B cell (primary cell): ENCODE results near the gene PPAN. TPM values are rescaled to one million over a fixed set of nuclear protein-coding genes. Genes with fewer than 3 reads are reported as not detected.

Source experiments
- ATAC-seq: fragments of 200-7000 bp; cut with Tn5 transposase; one replicate; pipeline ENCODE4 v1.10.0; 2021; ENCODE audit warnings: low read depth, mild to moderate bottlenecking, moderate number of reproducible peaks, moderate library complexity
- CTCF ChIA-PET: fragments of 350-600 bp; sonication (Branson Sonifier 250); formaldehyde crosslinking; loops from one replicate; lab custom pipeline; 2021; ENCODE audit warnings: antibody characterized with exemption, inconsistent platforms; lab: Charles Lee
- POLR2A ChIA-PET: fragments of 350-600 bp; sonication (Branson Sonifier 250); formaldehyde crosslinking; loops from one replicate; lab custom pipeline; 2021; ENCODE audit warnings: antibody characterized with exemption; lab: Charles Lee
- DNase-seq: peaks from one replicate; pipeline ENCODE4 v3.0.0; 2013
- H2AFZ ChIP-seq: 2 replicates; pipeline ENCODE4 v1.6.1; 2012; ENCODE audit warnings: mild to moderate bottlenecking, low read depth, low read length; ENCODE audit not compliant: insufficient read depth, poor library complexity, severe bottlenecking
- H3K27ac ChIP-seq, 2 donors: 1 replicate in 1 of 2; 2 replicates in 1 of 2; pipeline ENCODE4 v1.5.1; 2012 to 2013; ENCODE audit warnings: low read length in 2 of 2, mild to moderate bottlenecking in 2 of 2, moderate library complexity in 1 of 2
- H3K27me3 ChIP-seq, 4 experiments: fragments of 200-600 bp in 1 of 4; sonication (generic) in 1 of 4; replicated peaks in 1 of 4; 1 replicate in 2 of 4; 2 replicates in 2 of 4; pipeline versions ENCODE4 v1.6.1 to v1.7.0; 2013 to 2016; ENCODE audit warnings: low read length in 3 of 4, mild to moderate bottlenecking in 2 of 4, mixed read lengths in 1 of 4, moderate library complexity in 1 of 4; ENCODE audit not compliant: insufficient read depth in 4 of 4, control insufficient read depth in 3 of 4; ENCODE audit errors: control extremely low read depth in 1 of 4
- H3K36me3 ChIP-seq, 2 experiments: replicated peaks in 1 of 2; 1 replicate in 1 of 2; 2 replicates in 1 of 2; pipeline versions ENCODE4 v1.6.1 to v1.7.1; 2013; ENCODE audit warnings: low read length in 1 of 2; ENCODE audit not compliant: insufficient read depth in 2 of 2, control insufficient read depth in 1 of 2; ENCODE audit errors: control extremely low read depth in 1 of 2, extremely low read depth in 1 of 2
- H3K4me1 ChIP-seq, 2 donors: fragments of 200-600 bp in 1 of 2; sonication (generic) in 1 of 2; 1 replicate in 1 of 2; 2 replicates in 1 of 2; pipeline versions ENCODE4 v1.5.1 to v1.6.1; 2013 to 2017; ENCODE audit warnings: low read length in 2 of 2; ENCODE audit not compliant: control insufficient read depth in 2 of 2, insufficient read depth in 2 of 2
- H3K4me2 ChIP-seq: replicated peaks from 2 replicates; pipeline ENCODE3; 2012; ENCODE audit warnings: mild to moderate bottlenecking, low read depth, low read length; ENCODE audit not compliant: poor library complexity, severe bottlenecking
- H3K4me3 ChIP-seq, 5 experiments: fragments of 200-600 bp in 1 of 5; sonication (generic) in 1 of 5; 1 replicate in 3 of 5; 2 replicates in 2 of 5; pipeline versions ENCODE4 v1.5.1 to v1.7.0; 2011 to 2016; ENCODE audit warnings: low read length in 4 of 5, mild to moderate bottlenecking in 4 of 5, low read depth in 2 of 5, control low read depth in 1 of 5, moderate library complexity in 1 of 5; ENCODE audit not compliant: insufficient read depth in 1 of 5; ENCODE audit errors: control extremely low read depth in 1 of 5, extremely low read depth in 1 of 5
- H3K79me2 ChIP-seq: fragments of 200-600 bp; sonication (generic); one replicate; pipeline ENCODE4 v1.6.0; 2016; ENCODE audit warnings: low read length; ENCODE audit not compliant: control insufficient read depth, insufficient read depth
- H3K9ac ChIP-seq: fragments of 200-600 bp; sonication (generic); 2 replicates; pipeline ENCODE4 v1.6.1; 2017; ENCODE audit warnings: mild to moderate bottlenecking, low read length, moderate library complexity
- H3K9me3 ChIP-seq, 3 donors: one replicate each; pipeline versions ENCODE4 v1.6.1 to v1.7.1; 2013; ENCODE audit warnings: low read length in 2 of 3; ENCODE audit not compliant: control insufficient read depth in 2 of 3, insufficient read depth in 1 of 3; ENCODE audit errors: control extremely low read depth in 1 of 3
- H4K20me1 ChIP-seq: 2 replicates; pipeline ENCODE4 v1.6.0; 2012; ENCODE audit warnings: mild to moderate bottlenecking, low read length; ENCODE audit not compliant: insufficient read depth, control insufficient read depth, poor library complexity, severe bottlenecking
- H3K27ac Mint-ChIP-seq: one replicate; pipeline ENCODE4 v1.8.0; 2021; ENCODE audit warnings: mixed read lengths
- H3K27me3 Mint-ChIP-seq: one replicate; pipeline ENCODE4 v1.8.0; 2021; ENCODE audit warnings: mixed read lengths
- H3K4me1 Mint-ChIP-seq: one replicate; pipeline ENCODE4 v1.8.0; 2021; ENCODE audit warnings: mixed read lengths
- H3K4me3 Mint-ChIP-seq: one replicate; pipeline ENCODE4 v1.8.0; 2021; ENCODE audit warnings: mixed read lengths
- H3K9me3 Mint-ChIP-seq: one replicate; pipeline ENCODE4 v1.8.0; 2022; ENCODE audit warnings: mixed read lengths; ENCODE audit not compliant: insufficient read depth
- EZH2 ChIP-seq: IDR thresholded peaks from 2 replicates; pipeline ENCODE4 v1.6.1; 2012; ENCODE audit warnings: borderline replicate concordance, low read depth, mild to moderate bottlenecking, moderate library complexity, low read length; ENCODE audit not compliant: insufficient read depth, poor library complexity, severe bottlenecking
- WGBS: methylation state at CpG from one replicate; pipeline ENCODE4 v1.1.5; 2013; ENCODE audit warnings: missing lambda C conversion rate; ENCODE audit not compliant: insufficient coverage; 5-methylcytosine and 5-hydroxymethylcytosine counted together
- intact Hi-C: fragments of 100-400 bp; cut with micrococcal nuclease; formaldehyde crosslinking; loops from one replicate; pipeline ENCODE4 v1.10.0; 2022
- polyA plus RNA-seq: library from polyadenylated mRNA; depleted of rRNA; stranded (reverse); fragments of >200 nt; gene quantifications from 2 replicates; pipeline ENCODE4 v1.2.3, GENCODE V29; 2012
- total RNA-seq, 2 donors: library from RNA; stranded (reverse); fragments of 120-200 nt in 1 of 2; gene quantifications; 1 replicate in 1 of 2; 2 replicates in 1 of 2; pipeline versions ENCODE4 v1.2.3 to v1.2.4, GENCODE V29; 2013 to 2022
- TF ChIP-seq, protein P1 (sequence below): fragments of 200-600 bp; IDR thresholded peaks from one replicate; pipeline ENCODE4 v1.8.0; 2022; ENCODE audit warnings: antibody characterized with exemption, mild to moderate bottlenecking

Gene PPAN
- total and polyA plus RNA-seq, 2 donors (not counting 1 experiment from before 2014, with no cell fraction given), result 42.2 to 88.0 TPM

DNA sequence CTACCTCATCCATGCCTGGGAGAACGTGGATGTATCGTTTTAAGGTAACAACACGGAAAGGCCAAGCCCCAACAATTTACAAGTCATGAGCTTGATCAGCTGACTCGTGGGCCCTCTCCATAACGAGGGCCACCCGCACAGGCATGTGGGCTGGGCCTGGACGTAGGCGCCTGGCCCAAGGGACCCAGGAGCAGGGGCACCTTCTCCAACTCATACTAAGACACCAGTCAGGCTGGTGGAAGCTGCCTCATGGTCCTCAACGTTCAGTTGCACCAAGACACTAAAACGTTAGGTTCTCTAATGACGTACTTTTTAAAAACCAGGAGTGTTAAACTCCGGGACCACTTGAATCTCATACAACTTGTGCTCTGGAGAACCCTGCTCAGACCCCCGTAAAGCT, 35.3 kb downstream of the PPAN start:
- DNase-seq (no peak), ATAC-seq (no peak)
- Mint-ChIP-seq H3K4me1 (no peaks in the 10 kb centered on the region), H3K27me3 (no peaks in the 10 kb centered on the region), H3K9me3 (no peaks in the 10 kb centered on the region), H3K4me3 (no peak overlapping the region), H3K27ac (no peak overlapping the region)
- intact Hi-C loops, result no loop called here
- CTCF ChIA-PET, result no interaction called here
- H2AFZ ChIP-seq, result no peak overlapping the region
- no peaks in the 10 kb centered on the region for H3K4me1 ChIP-seq
- no peak overlapping the region for H3K4me2 ChIP-seq
- no peaks in the 10 kb centered on the region for H4K20me1 ChIP-seq
- no peaks in the 10 kb centered on the region for H3K27me3 ChIP-seq
- no peak overlapping the region for H3K4me3 ChIP-seq
- H3K79me2 ChIP-seq, result no peaks in the 10 kb centered on the region
- TF ChIP-seq, protein P1, sequence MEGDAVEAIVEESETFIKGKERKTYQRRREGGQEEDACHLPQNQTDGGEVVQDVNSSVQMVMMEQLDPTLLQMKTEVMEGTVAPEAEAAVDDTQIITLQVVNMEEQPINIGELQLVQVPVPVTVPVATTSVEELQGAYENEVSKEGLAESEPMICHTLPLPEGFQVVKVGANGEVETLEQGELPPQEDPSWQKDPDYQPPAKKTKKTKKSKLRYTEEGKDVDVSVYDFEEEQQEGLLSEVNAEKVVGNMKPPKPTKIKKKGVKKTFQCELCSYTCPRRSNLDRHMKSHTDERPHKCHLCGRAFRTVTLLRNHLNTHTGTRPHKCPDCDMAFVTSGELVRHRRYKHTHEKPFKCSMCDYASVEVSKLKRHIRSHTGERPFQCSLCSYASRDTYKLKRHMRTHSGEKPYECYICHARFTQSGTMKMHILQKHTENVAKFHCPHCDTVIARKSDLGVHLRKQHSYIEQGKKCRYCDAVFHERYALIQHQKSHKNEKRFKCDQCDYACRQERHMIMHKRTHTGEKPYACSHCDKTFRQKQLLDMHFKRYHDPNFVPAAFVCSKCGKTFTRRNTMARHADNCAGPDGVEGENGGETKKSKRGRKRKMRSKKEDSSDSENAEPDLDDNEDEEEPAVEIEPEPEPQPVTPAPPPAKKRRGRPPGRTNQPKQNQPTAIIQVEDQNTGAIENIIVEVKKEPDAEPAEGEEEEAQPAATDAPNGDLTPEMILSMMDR, result no peak
- TF ChIP-seq EZH2, result no peak
- no peak overlapping the region for H3K27ac ChIP-seq
- H3K9ac ChIP-seq, result no peak overlapping the region
- POLR2A ChIA-PET, result no interaction called here
- peaks cover 1 to 88% of the 10 kb centered on the region in 2 experiments for H3K36me3 ChIP-seq
- WGBS, result over 99% methylated on average over 13 of the region's 13 CpGs
- H3K9me3 ChIP-seq, result no peaks in the 10 kb centered on the region

DNA sequence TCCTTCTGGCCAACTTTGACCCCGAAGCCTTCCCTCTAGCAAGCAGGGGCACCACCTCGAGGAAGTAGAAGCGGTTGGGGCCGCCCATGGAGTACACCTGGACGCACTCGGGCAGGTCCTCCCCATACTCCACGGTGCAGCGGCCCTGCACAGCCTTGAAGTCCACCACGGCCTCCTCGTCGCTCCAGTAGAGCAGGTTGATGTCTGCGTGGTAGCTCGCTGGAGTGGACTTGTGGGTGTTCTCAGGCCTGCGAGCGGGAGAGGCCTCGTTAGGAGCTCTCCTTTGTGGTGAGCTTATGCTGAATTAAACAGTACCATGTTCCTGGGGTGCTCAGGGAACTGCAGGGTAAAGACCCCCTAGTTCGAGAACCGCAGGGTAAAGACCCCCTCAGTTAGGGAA, 35.8 kb downstream of the PPAN start:
- no peak overlapping the region for H3K4me2 ChIP-seq
- no peak overlapping the region for H2AFZ ChIP-seq
- H3K4me3 ChIP-seq, result no peak overlapping the region
- CTCF ChIA-PET, result interaction anchor here (0.9 kb wide), 1 partner anchor 22 kb away, joined by 3 read pairs; no protein-coding TSS in a partner anchor
- H3K4me1 ChIP-seq, result no peaks in the 10 kb centered on the region
- H3K79me2 ChIP-seq, result no peaks in the 10 kb centered on the region
- no peak for ATAC-seq
- 98% methylated on average over 14 of the region's 18 CpGs for WGBS
- H3K4me1 Mint-ChIP-seq, result no peaks in the 10 kb centered on the region
- H3K9ac ChIP-seq, result no peak overlapping the region
- no peak overlapping the region for H3K4me3 Mint-ChIP-seq
- DNase-seq, result no peak
- TF ChIP-seq EZH2, result no peak
- TF ChIP-seq, protein P1, result no peak
- POLR2A ChIA-PET, result no interaction called here
- intact Hi-C loops, result no loop called here
- H3K27me3 Mint-ChIP-seq, result no peaks in the 10 kb centered on the region
- no peak overlapping the region for H3K27ac ChIP-seq
- H3K9me3 ChIP-seq, result no peaks in the 10 kb centered on the region
- H3K27ac Mint-ChIP-seq, result no peak overlapping the region
- H4K20me1 ChIP-seq, result no peaks in the 10 kb centered on the region
- H3K36me3 ChIP-seq, result peaks cover 1 to 89% of the 10 kb centered on the region in 2 experiments
- H3K27me3 ChIP-seq, result no peaks in the 10 kb centered on the region
- H3K9me3 Mint-ChIP-seq, result no peaks in the 10 kb centered on the region
